ENCODE results near the gene ENOX1. TPM values are rescaled to one million over a fixed set of nuclear protein-coding genes. Genes with fewer than 3 reads are reported as not detected.

Gene ENOX1
- total RNA-seq, 1 donor from 2014 or later: 3.0 TPM

GRCh38 chr13:43329702-43330101, 457.1 kb downstream of the ENOX1 start:
- no peaks in the 10 kb centered on the region for H3K9me3 Mint-ChIP-seq
- H3K4me1 Mint-ChIP-seq: peaks cover 2% of the 10 kb centered on the region
- no peaks in the 10 kb centered on the region for H3K36me3 Mint-ChIP-seq
- no peak for TF ChIP-seq CTCF (IDR thresholded peaks at IDR 0.05; ENCODE audit: unreplicated experiment)
- no peak for DNase-seq (ENCODE audit: low spot score in 2 of 2, unreplicated experiment in 2 of 2)
- no peak overlapping the region for H3K27ac Mint-ChIP-seq
- peaks cover 2% of the 10 kb centered on the region for H3K27me3 Mint-ChIP-seq (ENCODE audit: low read depth)
- H3K4me3 Mint-ChIP-seq: no peak overlapping the region

- no peaks in the 10 kb centered on the region for H3K36me3 Mint-ChIP-seq
- H3K27ac Mint-ChIP-seq: no peak overlapping the region
- no peaks in the 10 kb centered on the region for H3K27me3 Mint-ChIP-seq (ENCODE audit: low read depth)
- H3K4me3 Mint-ChIP-seq: no peak overlapping the region
- peaks cover 2% of the 10 kb centered on the region for H3K4me1 Mint-ChIP-seq
- no peak for TF ChIP-seq CTCF (IDR thresholded peaks at IDR 0.05; ENCODE audit: unreplicated experiment)
- H3K9me3 Mint-ChIP-seq: no peaks in the 10 kb centered on the region
- no peak for DNase-seq (ENCODE audit: low spot score in 2 of 2, unreplicated experiment in 2 of 2)
These were observed 457.9 kb downstream of the ENOX1 start for GRCh38 chr13:43328907-43329306.

- no peaks in the 10 kb centered on the region for H3K9me3 Mint-ChIP-seq
- H3K4me1 Mint-ChIP-seq: no peaks in the 10 kb centered on the region
- no peak for DNase-seq (ENCODE audit: low spot score in 2 of 2, unreplicated experiment in 2 of 2)
- H3K4me3 Mint-ChIP-seq: no peak overlapping the region
- TF ChIP-seq CTCF (IDR thresholded peaks at IDR 0.05; ENCODE audit: unreplicated experiment): no peak
- H3K27me3 Mint-ChIP-seq (ENCODE audit: low read depth): peaks cover 3% of the 10 kb centered on the region
- no peak overlapping the region for H3K27ac Mint-ChIP-seq
- H3K36me3 Mint-ChIP-seq: no peaks in the 10 kb centered on the region
These were observed 460.7 kb downstream of the ENOX1 start for GRCh38 chr13:43326100-43326499.

- no peak for DNase-seq (ENCODE audit: low spot score in 2 of 2, unreplicated experiment in 2 of 2)
- Mint-ChIP-seq H3K4me1 (no peaks in the 10 kb centered on the region), H3K27me3 (ENCODE audit: low read depth) (peaks cover 5% of the 10 kb centered on the region), H3K4me3 (no peak overlapping the region), H3K36me3 (no peaks in the 10 kb centered on the region), H3K27ac (no peak overlapping the region), H3K9me3 (no peaks in the 10 kb centered on the region)
- no peak for TF ChIP-seq CTCF (IDR thresholded peaks at IDR 0.05; ENCODE audit: unreplicated experiment)
These were observed 461.1 kb downstream of the ENOX1 start for GRCh38 chr13:43325636-43326035.

- no peak for DNase-seq (ENCODE audit: low spot score in 2 of 2, unreplicated experiment in 2 of 2)
- H3K4me3 Mint-ChIP-seq: no peak overlapping the region
- no peaks in the 10 kb centered on the region for H3K36me3 Mint-ChIP-seq
- no peaks in the 10 kb centered on the region for H3K9me3 Mint-ChIP-seq
- no peak overlapping the region for H3K27ac Mint-ChIP-seq
- H3K27me3 Mint-ChIP-seq (ENCODE audit: low read depth): peaks cover 5% of the 10 kb centered on the region
- no peak for TF ChIP-seq CTCF (IDR thresholded peaks at IDR 0.05; ENCODE audit: unreplicated experiment)
- peaks cover 7% of the 10 kb centered on the region for H3K4me1 Mint-ChIP-seq
These were observed 462.6 kb downstream of the ENOX1 start for GRCh38 chr13:43324129-43324528.

All from mesothelial cell of epicardium (in vitro differentiated cells).